ENCODE results near the gene ZNF608. TPM values are rescaled to one million over a fixed set of nuclear protein-coding genes. Genes with fewer than 3 reads are reported as not detected.

ZNF608 gene
- total RNA-seq, 1 donor from 2014 or later, result 18.8 TPM

- intact Hi-C loops (cut with DNase I), result no loop called here
- DNase-seq (ENCODE audit: low spot score), result no peak
These were observed 14.2 kb upstream of the ZNF608 start for GRCh38 chr5:124760608-124761007.

DNA sequence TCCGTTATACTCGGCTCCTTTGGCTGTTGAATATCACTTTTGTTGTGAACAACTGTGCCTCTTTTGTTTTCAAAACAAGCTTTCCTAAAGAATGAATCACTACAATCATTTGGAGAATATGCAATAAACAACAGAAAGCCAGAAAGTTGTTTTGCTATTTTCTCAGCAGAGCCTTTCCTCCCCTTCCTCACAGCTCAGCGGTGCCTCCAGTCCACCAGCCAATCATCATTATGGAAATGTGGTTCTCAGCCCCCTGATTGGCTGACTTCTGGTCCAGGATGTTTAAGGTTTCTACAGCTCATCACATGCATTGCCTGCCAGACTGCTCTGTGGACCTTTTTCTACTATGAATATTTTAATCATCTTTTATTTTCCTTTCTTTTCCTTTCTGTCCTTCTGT is 9.1 kb upstream of the ZNF608 start:
- no peak for DNase-seq (ENCODE audit: low spot score)
- intact Hi-C loops (cut with DNase I), result no loop called here

- DNase-seq (ENCODE audit: low spot score), result no peak
- intact Hi-C loops (cut with DNase I), result no loop called here
These were observed 8.6 kb upstream of the ZNF608 start for GRCh38 chr5:124755041-124755440.

- intact Hi-C loops (cut with DNase I), result loop anchor here (5.0 kb wide), 1 partner anchor 43 kb away; no protein-coding TSS in a partner anchor
These were observed 7.9 kb upstream of the ZNF608 start for GRCh38 chr5:124754206-124754927.

DNA sequence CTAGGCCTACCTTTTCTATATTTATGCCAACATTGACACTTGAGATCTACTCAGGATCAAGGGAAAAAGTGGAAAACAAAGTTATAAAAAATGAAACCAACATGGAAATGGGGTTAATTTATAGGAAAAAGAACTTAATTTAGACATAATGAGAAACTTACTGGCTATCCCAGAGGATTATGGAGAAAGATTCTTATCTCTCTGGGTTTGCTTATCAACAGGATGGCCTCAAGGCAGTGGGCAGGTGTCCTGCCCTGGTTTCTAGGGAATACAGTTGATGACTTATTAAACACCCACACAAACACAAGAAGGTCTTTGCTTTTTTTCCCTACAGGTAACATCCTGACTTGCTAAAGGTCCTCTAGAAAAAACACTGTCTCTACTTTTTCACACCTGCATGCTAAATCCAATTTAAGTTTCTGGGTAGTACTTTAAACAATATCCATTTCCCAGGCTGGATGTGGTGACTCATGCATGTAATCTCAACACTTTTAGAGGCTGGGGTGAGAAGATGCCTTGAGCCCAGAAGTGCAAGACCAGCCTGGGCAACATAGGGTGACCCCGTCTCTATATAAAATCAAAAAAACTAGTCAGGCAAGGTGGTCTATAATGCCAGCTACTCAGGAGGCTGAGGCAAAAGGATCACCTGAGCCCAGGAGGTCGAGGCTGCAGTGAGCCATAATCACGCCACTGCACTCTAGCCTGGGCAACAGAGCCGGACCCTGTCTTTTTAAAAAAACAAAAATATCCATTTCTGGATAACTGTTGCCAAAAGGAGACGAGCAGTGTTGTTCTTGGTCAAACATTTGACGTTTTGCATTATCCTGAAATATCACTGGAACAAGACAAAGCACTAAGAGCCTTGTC is 6.6 kb upstream of the ZNF608 start:
- intact Hi-C loops (cut with DNase I), result loop anchor here (5.0 kb wide), 1 partner anchor 44 kb away; no protein-coding TSS in a partner anchor
- DNase-seq (ENCODE audit: low spot score), result no peak

More at GRCh38 chr5:124754206-124754927, 7.9 kb upstream of the ZNF608 start:
- DNase-seq (ENCODE audit: low spot score), result no peak

DNA sequence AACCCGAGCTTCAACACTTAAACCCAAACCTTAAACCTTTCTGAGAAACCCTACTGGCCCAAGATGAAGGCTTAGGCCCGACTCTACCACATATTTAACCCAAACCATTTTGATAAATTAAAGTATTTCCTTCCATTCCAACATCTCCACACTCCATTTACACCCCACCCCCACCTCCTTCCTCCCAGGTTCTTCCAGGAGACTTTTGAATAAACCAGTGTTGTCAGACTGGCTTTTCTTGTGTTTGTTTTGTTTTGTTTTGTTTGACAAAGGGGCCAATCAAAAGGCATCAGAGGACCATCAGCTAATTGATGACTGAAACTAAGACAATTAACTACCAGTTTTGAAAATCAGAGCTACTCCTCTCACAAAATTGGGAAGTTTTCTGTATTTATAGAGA is 4.6 kb upstream of the ZNF608 start:
- intact Hi-C loops (cut with DNase I), result loop anchor here (5.0 kb wide), 1 partner anchor 46 kb away; no protein-coding TSS in a partner anchor
- DNase-seq (ENCODE audit: low spot score), result no peak

DNA sequence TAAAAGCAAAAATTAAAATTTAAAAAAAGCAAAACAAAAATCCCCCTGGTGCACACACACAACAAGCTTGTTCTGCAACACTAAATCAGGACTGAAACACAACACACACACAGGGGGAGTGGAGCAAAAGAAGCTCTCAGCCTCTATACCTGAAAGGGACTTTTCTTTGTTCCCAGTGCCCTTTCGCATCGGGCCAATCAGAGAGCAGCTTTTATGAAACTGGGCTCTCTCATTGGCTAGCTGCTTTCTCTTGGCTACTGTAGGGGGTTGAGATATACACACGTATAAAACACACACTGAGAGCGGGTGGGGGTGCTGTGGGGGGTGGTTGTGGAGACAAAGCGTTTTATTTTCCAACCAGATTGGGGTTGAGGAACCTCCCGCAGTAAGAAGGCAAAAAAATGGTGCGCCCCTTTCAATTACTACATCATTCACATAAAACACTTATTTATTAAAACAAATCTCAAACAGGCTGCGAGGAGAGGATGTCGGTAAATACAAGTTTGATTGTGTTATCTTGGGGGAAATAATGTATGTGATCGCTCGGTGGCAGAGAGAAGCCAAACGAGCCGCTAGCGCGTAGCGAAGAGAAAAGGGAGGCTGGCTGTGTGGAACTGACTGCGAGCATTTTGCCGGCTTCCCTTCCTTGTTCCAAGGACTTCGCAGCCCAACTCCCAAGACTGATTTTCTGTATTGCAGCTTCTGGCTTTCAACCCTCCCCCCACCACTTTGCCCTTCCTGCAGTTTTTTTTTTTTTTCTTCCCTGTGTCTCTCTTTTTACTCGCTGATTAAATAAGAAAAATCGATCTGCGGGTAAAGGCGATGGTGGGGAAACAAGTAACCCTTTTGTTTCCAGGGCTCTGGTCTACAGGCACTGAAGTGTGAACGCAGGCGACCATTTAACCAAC is 2.5 kb upstream of the ZNF608 start:
- intact Hi-C loops (cut with DNase I), result loop anchor here (5.0 to 10.0 kb wide), 6 partner anchors 142 to 1086 kb away; no protein-coding TSS in a partner anchor
- peak; percentile 91 for DNase-seq (ENCODE audit: low spot score)

DNA sequence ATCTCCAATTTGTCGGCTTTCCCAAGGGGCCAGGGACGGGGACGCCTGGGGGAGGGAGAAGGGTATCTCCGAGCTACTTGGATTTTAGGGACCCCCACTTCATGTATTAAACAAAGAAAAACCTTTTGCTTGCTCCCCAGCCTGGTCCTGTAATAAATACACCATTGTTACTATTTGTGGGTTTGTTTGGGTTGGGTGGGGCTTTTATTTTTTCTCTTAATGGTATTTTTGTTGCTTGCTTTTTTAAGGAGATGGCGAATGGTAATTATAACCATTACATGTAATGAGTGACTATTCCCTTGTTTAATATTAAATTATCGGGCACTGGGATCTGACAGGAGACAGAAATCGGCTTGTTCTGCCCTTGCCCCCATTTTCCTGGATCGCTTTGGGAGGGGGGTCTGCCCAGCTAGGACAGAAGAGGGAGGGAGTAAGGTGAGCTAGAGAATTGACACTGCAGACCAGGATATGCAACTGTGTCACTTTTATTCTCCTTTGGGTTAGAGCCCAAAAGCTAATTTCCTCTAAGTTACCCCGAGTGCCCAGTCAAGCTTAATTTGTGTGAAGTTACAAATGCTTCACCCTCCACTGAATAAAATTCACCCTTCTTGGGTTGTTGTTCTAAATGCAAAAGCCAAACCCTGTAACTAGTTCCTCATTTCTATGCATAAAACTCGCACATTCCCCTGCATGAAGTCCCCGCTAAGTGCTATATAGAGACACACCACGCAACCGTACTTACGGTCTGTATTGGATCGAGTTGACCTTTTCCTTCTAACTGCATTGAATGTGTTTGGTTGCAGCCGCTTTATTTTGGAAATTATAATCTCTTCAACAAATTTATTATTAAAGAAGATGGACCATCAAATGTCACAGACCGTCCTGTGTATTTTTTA is 1.6 kb upstream of the ZNF608 start:
- no peak for DNase-seq (ENCODE audit: low spot score)
- intact Hi-C loops (cut with DNase I), result loop anchor here (1.0 to 10.0 kb wide), 8 partner anchors 141 to 1087 kb away; no protein-coding TSS in a partner anchor

DNA sequence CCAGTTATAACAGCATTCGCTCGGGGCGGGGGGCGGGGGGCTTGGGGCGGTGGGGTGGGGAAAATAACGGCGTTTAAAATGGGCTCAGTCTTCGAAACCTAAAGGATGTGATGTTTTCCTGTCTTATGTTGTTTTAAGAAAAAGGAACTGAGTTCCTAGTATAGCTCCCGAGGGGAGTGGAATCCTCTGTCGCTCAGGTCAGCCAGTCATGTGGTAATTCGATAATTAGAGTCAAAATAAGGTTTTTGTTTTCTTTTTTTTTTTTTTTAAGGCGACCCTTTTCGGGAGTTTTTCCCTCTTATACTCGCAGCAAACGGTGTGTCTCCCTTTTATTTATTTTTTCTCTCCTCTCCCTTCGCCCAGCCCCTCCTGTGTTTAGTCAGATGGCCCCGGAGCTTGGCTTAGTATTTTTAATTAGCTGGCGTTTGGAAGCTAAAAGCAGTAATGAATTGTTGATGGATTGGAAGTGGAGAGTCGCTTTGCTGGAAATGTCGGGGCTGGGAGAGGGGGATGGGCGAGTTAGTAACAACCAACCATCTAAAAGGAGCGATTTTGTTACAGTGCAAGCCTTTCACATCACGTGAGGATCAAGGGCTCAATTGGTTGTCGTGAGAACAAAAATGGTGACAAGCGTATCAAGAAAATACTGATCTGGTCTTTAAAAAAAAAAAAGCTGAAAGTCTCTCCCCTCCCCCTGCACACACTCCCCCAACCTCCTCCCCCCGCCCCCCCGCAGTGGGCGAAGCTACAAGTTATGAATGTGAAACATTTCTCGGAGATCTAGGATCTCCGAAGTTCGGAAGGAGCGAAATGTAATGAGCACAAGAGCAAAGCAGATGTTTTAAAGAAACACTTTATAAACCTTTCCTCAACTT is 714 bp upstream of the ZNF608 start:
- intact Hi-C loops (cut with DNase I), result loop anchor here (1.0 to 10.0 kb wide), 8 partner anchors 140 to 1088 kb away; no protein-coding TSS in a partner anchor
- peak; percentile 84 for DNase-seq (ENCODE audit: low spot score)

GRCh38 chr5:124745007-124745927 is 1.2 kb downstream of the ZNF608 start:
- no peak for DNase-seq (ENCODE audit: low spot score)
- intact Hi-C loops (cut with DNase I), result loop anchor here (2.0 to 10.0 kb wide), 7 partner anchors 94 to 1090 kb away; no protein-coding TSS in a partner anchor

- intact Hi-C loops (cut with DNase I), result loop anchor here (2.0 to 10.0 kb wide), 6 partner anchors 37 to 1090 kb away; no protein-coding TSS in a partner anchor
- DNase-seq (ENCODE audit: low spot score), result peak; percentile 83
These were observed 2.1 kb downstream of the ZNF608 start for GRCh38 chr5:124744170-124744971.

DNA sequence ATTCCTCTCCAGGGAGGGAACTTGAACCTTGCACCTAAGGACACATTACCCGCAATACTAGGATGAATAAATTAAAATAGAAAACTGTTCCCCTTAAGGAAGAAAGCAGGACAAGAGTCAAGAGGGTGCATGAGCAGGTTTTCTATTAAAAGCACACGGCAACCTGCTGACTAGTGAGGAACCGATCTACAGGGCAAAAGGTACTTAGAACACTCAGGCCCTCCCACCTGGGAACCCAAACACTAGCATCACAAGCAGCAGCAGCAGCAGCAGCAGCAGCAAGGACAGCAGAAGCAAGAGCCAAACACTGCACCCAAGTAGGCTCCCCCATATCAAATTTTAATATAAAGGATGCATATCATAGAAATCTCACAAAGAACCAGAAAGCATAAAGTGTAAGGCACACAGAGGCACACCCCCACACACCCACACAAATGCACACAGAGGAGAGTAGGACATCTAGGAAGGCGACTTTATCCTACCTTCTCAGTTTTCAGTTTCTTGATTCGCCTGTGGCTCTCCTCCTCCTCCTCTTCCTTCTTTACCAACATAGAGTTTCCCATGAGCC is 2.8 kb downstream of the ZNF608 start:
- intact Hi-C loops (cut with DNase I), result loop anchor here (2.0 to 10.0 kb wide), 6 partner anchors 36 to 1091 kb away; no protein-coding TSS in a partner anchor
- no peak for DNase-seq (ENCODE audit: low spot score)

GRCh38 chr5:124742983-124743601 is 3.3 kb downstream of the ZNF608 start:
- DNase-seq (ENCODE audit: low spot score), result no peak
- intact Hi-C loops (cut with DNase I), result loop anchor here (5.0 to 10.0 kb wide), 5 partner anchors 36 to 1092 kb away; no protein-coding TSS in a partner anchor

DNA sequence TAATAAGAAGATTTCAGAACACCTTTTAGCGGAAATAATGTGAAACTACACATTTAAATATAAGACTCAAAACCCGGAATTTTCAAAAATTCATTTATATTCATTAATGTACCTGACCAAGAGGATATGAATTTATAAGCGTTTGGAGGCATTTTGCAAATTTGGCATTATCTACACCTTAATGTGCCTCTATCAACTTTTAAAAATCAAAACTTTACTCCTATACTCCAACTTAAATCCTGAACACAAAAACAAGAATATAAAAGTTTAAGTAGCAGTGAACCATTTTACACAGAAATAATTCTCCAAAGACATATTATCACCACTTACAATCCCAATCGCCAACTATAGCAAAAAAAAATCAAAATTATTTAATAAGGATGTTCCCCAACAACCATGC is 3.9 kb downstream of the ZNF608 start:
- intact Hi-C loops (cut with DNase I), result loop anchor here (5.0 to 10.0 kb wide), 5 partner anchors 35 to 1092 kb away; no protein-coding TSS in a partner anchor
- DNase-seq (ENCODE audit: low spot score), result no peak
